IMR-90 (cell line): Measurements from ENCODE around the gene MYL11. TPM values are rescaled to one million over a fixed set of nuclear protein-coding genes. Genes with fewer than 3 reads are reported as not detected.
A peak's percentile ranks its signal among the peaks of the same experiment; 100 is the strongest.

ENCODE experiments used
- ATAC-seq: fragments of 200-7000 bp; cut with Tn5 transposase; 2 replicates; pipeline ENCODE4 v1.9.1; 2020; ENCODE audit warnings: low read depth, mild to moderate bottlenecking, moderate library complexity
- BruUV-seq: library from RNA; stranded (reverse); fragments of 400-500 nt; replicated peaks from 2 replicates; lab custom pipeline; 2021; lab: Mats Ljungman, UMichigan
- CTCF ChIA-PET: fragments of 300-600 bp; formaldehyde crosslinking; extraction: SDS; loops from one replicate; lab custom pipeline; 2021; ENCODE audit warnings: antibody characterized with exemption; lab: Yijun Ruan, JAX
- POLR2A ChIA-PET: fragments of 300-600 bp; sonication (Branson Sonifier 250); formaldehyde crosslinking; loops from one replicate; lab custom pipeline; 2022; ENCODE audit warnings: antibody characterized with exemption; ENCODE audit not compliant: unreplicated experiment; lab: Charles Lee
- DNase-seq: peaks from one replicate; pipeline ENCODE4 v3.0.0; 2013
- H2AFZ ChIP-seq: replicated peaks from 2 replicates; pipeline ENCODE3; 2013; ENCODE audit warnings: low read length, mild to moderate bottlenecking; ENCODE audit not compliant: poor library complexity
- H2AK5ac ChIP-seq: 2 replicates; pipeline ENCODE4 v1.6.1; 2013; ENCODE audit warnings: low read depth, low read length, inconsistent platforms
- H2AK9ac ChIP-seq: replicated peaks from 2 replicates; pipeline ENCODE3; 2013; ENCODE audit warnings: mild to moderate bottlenecking, low read depth, low read length, moderate library complexity; ENCODE audit not compliant: poor library complexity
- H2BK120ac ChIP-seq: 2 replicates; pipeline ENCODE4 v1.6.1; 2013; ENCODE audit warnings: low read depth, low read length, inconsistent platforms
- H2BK15ac ChIP-seq: 3 replicates; pipeline ENCODE4 v1.6.1; 2013; ENCODE audit warnings: low read depth, low read length, inconsistent platforms
- H2BK20ac ChIP-seq: 2 replicates; pipeline ENCODE4 v1.6.1; 2013; ENCODE audit warnings: low read depth, mild to moderate bottlenecking, inconsistent platforms, low read length, moderate library complexity
- H2BK5ac ChIP-seq: 2 replicates; pipeline ENCODE4 v1.6.1; 2013; ENCODE audit warnings: mild to moderate bottlenecking, low read depth, low read length, inconsistent platforms; ENCODE audit not compliant: poor library complexity, severe bottlenecking
- H3K14ac ChIP-seq: replicated peaks from 2 replicates; pipeline ENCODE4 v1.6.1; 2013; ENCODE audit warnings: low read depth, low read length, inconsistent platforms
- H3K18ac ChIP-seq: 2 replicates; pipeline ENCODE4 v1.6.1; 2013; ENCODE audit warnings: low read depth, low read length, control low read depth
- H3K23ac ChIP-seq: 2 replicates; pipeline ENCODE4 v1.6.1; 2013; ENCODE audit warnings: low read depth, low read length, inconsistent platforms
- H3K27ac ChIP-seq: 2 replicates; pipeline ENCODE4 v1.5.1; 2013; ENCODE audit warnings: mild to moderate bottlenecking, control low read depth, low read length; ENCODE audit not compliant: insufficient read depth
- H3K27me3 ChIP-seq: 2 replicates; pipeline ENCODE4 v1.6.1; 2013; ENCODE audit warnings: low read length; ENCODE audit not compliant: control insufficient read depth, insufficient read depth
- H3K36me3 ChIP-seq: 2 replicates; pipeline ENCODE4 v1.6.1; 2013; ENCODE audit warnings: low read length, mixed read lengths; ENCODE audit not compliant: control insufficient read depth, insufficient read depth
- H3K4ac ChIP-seq: 2 replicates; pipeline ENCODE4 v1.6.1; 2013; ENCODE audit warnings: low read depth, low read length, inconsistent platforms
- H3K4me1 ChIP-seq: 2 replicates; pipeline ENCODE4 v1.6.1; 2013; ENCODE audit warnings: low read length, mixed read lengths; ENCODE audit not compliant: control insufficient read depth, insufficient read depth
- H3K4me2 ChIP-seq: 2 replicates; pipeline ENCODE4 v1.6.1; 2013; ENCODE audit warnings: low read depth, mild to moderate bottlenecking, control low read depth, low read length, moderate library complexity
- H3K4me3 ChIP-seq: 2 replicates; pipeline ENCODE4 v1.5.1; 2013; ENCODE audit warnings: low read depth, mild to moderate bottlenecking, control low read depth, low read length, moderate library complexity; ENCODE audit not compliant: insufficient read depth
- H3K56ac ChIP-seq: 2 replicates; pipeline ENCODE4 v1.6.1; 2013; ENCODE audit warnings: low read length, inconsistent platforms; ENCODE audit not compliant: insufficient read depth; ENCODE audit errors: extremely low read depth
- H3K79me1 ChIP-seq, 2 experiments: 2 replicates each; pipeline ENCODE4 v1.6.1; 2013; ENCODE audit warnings: low read length in 2 of 2, inconsistent platforms in 1 of 2, low read depth in 1 of 2
- H3K9ac ChIP-seq: 2 replicates; pipeline ENCODE4 v1.6.1; 2013; ENCODE audit warnings: low read depth, low read length, control low read depth
- H3K9me1 ChIP-seq: 2 replicates; pipeline ENCODE4 v1.6.1; 2013; ENCODE audit warnings: low read length, inconsistent platforms; ENCODE audit not compliant: insufficient read depth
- H3K9me3 ChIP-seq: 2 replicates; pipeline ENCODE4 v1.6.1; 2013; ENCODE audit warnings: low read length; ENCODE audit not compliant: control insufficient read depth, insufficient read depth
- H4K20me1 ChIP-seq: 2 replicates; pipeline ENCODE4 v1.6.1; 2013; ENCODE audit warnings: low read length, inconsistent platforms; ENCODE audit not compliant: insufficient read depth
- H4K5ac ChIP-seq: 2 replicates; pipeline ENCODE4 v1.6.1; 2013; ENCODE audit warnings: mild to moderate bottlenecking, low read depth, low read length, control low read depth
- H4K8ac ChIP-seq, 2 experiments: 2 replicates each; pipeline ENCODE4 v1.6.1; 2013; ENCODE audit warnings: low read depth in 2 of 2, low read length in 2 of 2, control low read depth in 1 of 2, inconsistent platforms in 1 of 2
- H4K91ac ChIP-seq: 2 replicates; pipeline ENCODE4 v1.6.1; 2013; ENCODE audit warnings: low read depth, low read length, inconsistent platforms; ENCODE audit not compliant: insufficient read depth
- CTCF ChIP-seq: conservative IDR thresholded peaks from 2 replicates; pipeline ENCODE4 v1.5.1; 2012; ENCODE audit warnings: mild to moderate bottlenecking, low read depth, low read length, improper control_type of control experiment
- MAZ ChIP-seq: IDR thresholded peaks from 2 replicates; pipeline ENCODE4 v1.6.1; 2012; ENCODE audit warnings: low read depth, mild to moderate bottlenecking, low read length, improper control_type of control experiment, moderate library complexity, borderline replicate concordance
- MXI1 ChIP-seq: IDR thresholded peaks from 2 replicates; pipeline ENCODE4 v1.6.1; 2012; ENCODE audit warnings: low read depth, mild to moderate bottlenecking, low read length, moderate library complexity, borderline replicate concordance
- RAD21 ChIP-seq: IDR thresholded peaks from 2 replicates; pipeline ENCODE4 v1.6.1; 2012; ENCODE audit warnings: low read length, improper control_type of control experiment
- RCOR1 ChIP-seq: IDR thresholded peaks from 2 replicates; pipeline ENCODE4 v1.6.1; 2012; ENCODE audit warnings: mild to moderate bottlenecking, low read length, improper control_type of control experiment; ENCODE audit not compliant: insufficient replicate concordance
- SMC3 ChIP-seq: fragments of 150-350 bp; IDR thresholded peaks from 2 replicates; pipeline ENCODE4 v1.6.1; 2016; ENCODE audit warnings: low read depth, mild to moderate bottlenecking, antibody characterized with exemption, low read length, moderate library complexity
- WGBS, 2 experiments: methylation state at CpG; one replicate each; pipeline versions ENCODE4 v1.1.5 to v1.1.7; 2013; ENCODE audit warnings: missing lambda C conversion rate in 2 of 2; ENCODE audit not compliant: insufficient read length in 1 of 2; ENCODE audit errors: extremely low coverage in 2 of 2; 5-methylcytosine and 5-hydroxymethylcytosine counted together
- dilution Hi-C: fragments of 300-500 bp; cut with HindIII; formaldehyde crosslinking; loops from one replicate; pipeline ENCODE4 v1.14.3; 2018; ENCODE audit warnings: low sequenced_read_pairs; ENCODE audit not compliant: unreplicated experiment
- in situ Hi-C: fragments of 300-500 bp; cut with MboI; formaldehyde crosslinking; loops from 3 replicates; pipeline ENCODE4 v1.14.3; 2019; ENCODE audit warnings: low sequenced_read_pairs, inconsistent platforms, mixed read lengths
- intact Hi-C: fragments of 100-400 bp; cut with micrococcal nuclease; formaldehyde crosslinking; loops from 2 replicates; pipeline ENCODE4 v1.10.0; 2022
- polyA plus RNA-seq, 3 experiments: library from polyadenylated mRNA; depleted of rRNA; stranded (reverse); fragments of >200 nt; gene quantifications; 2 replicates each; pipeline ENCODE4 v1.2.3, GENCODE V29; 2012; ENCODE audit warnings: low replicate concordance in 1 of 3
- total RNA-seq: library from RNA; depleted of rRNA; stranded (reverse); fragments of >200 nt; gene quantifications from 2 replicates; pipeline ENCODE4 v1.2.3, GENCODE V29; 2012

MYL11 gene
- total and polyA plus RNA-seq, 2 of the 4 experiments (the other 2 are of a cell fraction): 1.1 TPM; not detected in 1

GRCh38 chr16:30395155-30395991, 20.8 kb downstream of the MYL11 start, which contains the start of gene ZNF48:
Gene ZNF48, plus strand, starts transcription at chr16:30395420. Its CDS starts 375 bp downstream, at chr16:30395795.
- intact Hi-C loops: loop anchor here (2.0 kb wide), 2 partner anchors 13 to 17 kb away; no protein-coding TSS in a partner anchor

More at GRCh38 chr16:30395155-30395991, 20.8 kb downstream of the MYL11 start, which contains the start of gene ZNF48:
- ATAC-seq (peak; percentile 93), DNase-seq (peak; percentile 90)
- CTCF ChIA-PET: interaction anchor here (1.0 to 1.5 kb wide), 3 partner anchors 14 to 27 kb away, joined by 3 to 6 read pairs (median 3); no protein-coding TSS in a partner anchor
- peak within 1 kb of the TSS; percentile 82 for H3K27ac ChIP-seq
- BruUV-seq: no TSS peak
- H2AK5ac ChIP-seq: peak within 1 kb of the TSS; percentile 83
- TF ChIP-seq RCOR1 (no peak), MAZ (no peak), CTCF (peak; percentile 38), RAD21 (peak; percentile 16), MXI1 (peak; percentile 51; the same call in 1 of the 2 replicates), SMC3 (no peak; the same call in 1 of the 2 replicates)
- H2AFZ ChIP-seq: peak within 1 kb of the TSS; percentile 98
- H2BK20ac ChIP-seq: no peak within 1 kb of the TSS
- H2BK15ac ChIP-seq: peak within 1 kb of the TSS; percentile 2; the same call in 1 of the 3 replicates
- in situ Hi-C loops (no loop called here), dilution Hi-C loops (no loop called here)
- peaks cover 12% of the 10 kb centered on the region; the same call in 1 of the 2 replicates for H3K36me3 ChIP-seq
- peak within 1 kb of the TSS; percentile 94 for H3K56ac ChIP-seq
- H3K9ac ChIP-seq: peak within 1 kb of the TSS; percentile 93
- peak within 1 kb of the TSS; percentile 96 for H3K4me2 ChIP-seq
- H3K4me3 ChIP-seq: peak within 1 kb of the TSS; percentile 95
- peak within 1 kb of the TSS; percentile 77 to 92 for H4K8ac ChIP-seq
- H2AK9ac ChIP-seq: peak within 1 kb of the TSS; percentile 94
- H4K20me1 ChIP-seq: no peaks in the 10 kb centered on the region
- H4K5ac ChIP-seq: peak within 1 kb of the TSS; percentile 86
- H3K23ac ChIP-seq: peak within 1 kb of the TSS; percentile 97
- 1% methylated on average over 33 of the region's 103 CpGs; no CpG with 5 or more reads in 1 of the 2 experiments for WGBS, 2 experiments
- no peaks in the 10 kb centered on the region for H3K27me3 ChIP-seq
- peak within 1 kb of the TSS; percentile 81 for H2BK5ac ChIP-seq
- H3K9me3 ChIP-seq: no peaks in the 10 kb centered on the region
- POLR2A ChIA-PET: interaction anchor here (0.5 to 1.3 kb wide), 5 partner anchors 12 to 321 kb away, joined by 3 to 7 read pairs (median 3); partner anchors contain the start of gene ZNF771
- no peaks in the 10 kb centered on the region for H3K9me1 ChIP-seq
- H3K4ac ChIP-seq: peak within 1 kb of the TSS; percentile 87
- H3K4me1 ChIP-seq: peaks cover 10% of the 10 kb centered on the region
- H3K18ac ChIP-seq: peak within 1 kb of the TSS; percentile 55
- H2BK120ac ChIP-seq: peak within 1 kb of the TSS; percentile 9; the same call in 1 of the 2 replicates
- peak within 1 kb of the TSS; percentile 90 for H3K14ac ChIP-seq
- H3K79me1 ChIP-seq: peaks cover 0 to 52% of the 10 kb centered on the region in 2 experiments
- peak within 1 kb of the TSS; percentile 79 for H4K91ac ChIP-seq
